HepG2 (cell line): Measurements from ENCODE around the gene GNAZ.

Source experiments
- CBX5 ChIP-seq: sonication (generic); formaldehyde crosslinking; IDR thresholded peaks from 2 replicates; pipeline ENCODE4 v1.4.0; 2020; ENCODE audit warnings: missing genetic modification reagents, borderline replicate concordance
- EZH2 ChIP-seq: conservative IDR thresholded peaks from 2 replicates; pipeline ENCODE4 v1.6.1; 2012; ENCODE audit warnings: mild to moderate bottlenecking, low read depth, low read length, moderate library complexity
- JUN ChIP-seq: sonication (generic); formaldehyde crosslinking; IDR thresholded peaks from 2 replicates; pipeline ENCODE4 v1.4.0; 2020; ENCODE audit warnings: mild to moderate bottlenecking, missing genetic modification reagents
- JUNB ChIP-seq: sonication (generic); formaldehyde crosslinking; IDR thresholded peaks from 2 replicates; pipeline ENCODE4 v1.8.0; 2022; ENCODE audit warnings: missing genetic modification reagents, mild to moderate bottlenecking, borderline replicate concordance
- TRIM24 ChIP-seq: sonication (generic); formaldehyde crosslinking; IDR thresholded peaks from 2 replicates; pipeline ENCODE4 v1.8.0; 2022; ENCODE audit warnings: mild to moderate bottlenecking, missing genetic modification reagents
- ZNF446 ChIP-seq: sonication (generic); formaldehyde crosslinking; IDR thresholded peaks from 2 replicates; pipeline ENCODE4 v1.5.0; 2020; ENCODE audit warnings: mild to moderate bottlenecking, missing genetic modification reagents
- TF ChIP-seq, protein P1 (sequence below): sonication (generic); formaldehyde crosslinking; IDR thresholded peaks from 2 replicates; pipeline ENCODE4 v1.9.0; 2021; ENCODE audit warnings: missing genetic modification reagents, borderline replicate concordance
- TF ChIP-seq, protein P2 (sequence below), 2 experiments: IDR thresholded peaks; 2 replicates each; pipeline ENCODE4 v1.6.1; 2011 to 2012; ENCODE audit warnings: low read length in 2 of 2, borderline replicate concordance in 1 of 2, low read depth in 1 of 2, mild to moderate bottlenecking in 1 of 2, moderate library complexity in 1 of 2
- TF ChIP-seq, protein P3 (sequence below): sonication (generic); formaldehyde crosslinking; IDR thresholded peaks from 2 replicates; pipeline ENCODE4 v1.4.0; 2020; ENCODE audit warnings: missing genetic modification reagents; ENCODE audit errors: not compliant biosample characterization

DNA sequence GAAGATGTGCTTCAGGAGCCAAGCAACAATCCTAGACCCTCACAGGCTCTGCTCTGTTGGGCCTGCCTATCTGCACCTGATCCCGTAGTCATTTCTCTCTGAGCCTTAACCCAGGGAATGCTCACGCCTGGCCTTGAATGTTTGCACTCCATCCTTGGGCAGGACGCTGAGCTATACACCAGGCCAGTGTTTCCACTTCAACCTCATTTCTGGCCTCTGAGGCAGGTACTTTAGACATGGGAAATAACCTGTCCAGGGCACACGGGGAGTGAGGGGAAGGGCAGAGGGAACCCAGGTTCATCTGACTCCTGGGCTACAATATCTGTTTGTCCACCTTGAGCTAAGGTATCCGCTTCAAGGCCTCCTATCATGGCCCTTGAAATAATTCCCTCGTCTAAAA lies 61.6 kb downstream of the GNAZ start:
- TF ChIP-seq JUNB (CRISPR knock-in tag) = no peak
- TF ChIP-seq, protein P1, sequence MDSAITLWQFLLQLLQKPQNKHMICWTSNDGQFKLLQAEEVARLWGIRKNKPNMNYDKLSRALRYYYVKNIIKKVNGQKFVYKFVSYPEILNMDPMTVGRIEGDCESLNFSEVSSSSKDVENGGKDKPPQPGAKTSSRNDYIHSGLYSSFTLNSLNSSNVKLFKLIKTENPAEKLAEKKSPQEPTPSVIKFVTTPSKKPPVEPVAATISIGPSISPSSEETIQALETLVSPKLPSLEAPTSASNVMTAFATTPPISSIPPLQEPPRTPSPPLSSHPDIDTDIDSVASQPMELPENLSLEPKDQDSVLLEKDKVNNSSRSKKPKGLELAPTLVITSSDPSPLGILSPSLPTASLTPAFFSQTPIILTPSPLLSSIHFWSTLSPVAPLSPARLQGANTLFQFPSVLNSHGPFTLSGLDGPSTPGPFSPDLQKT (CRISPR knock-in tag) = no peak
- TF ChIP-seq CBX5 (CRISPR knock-in tag) = no peak
- TF ChIP-seq, protein P2, sequence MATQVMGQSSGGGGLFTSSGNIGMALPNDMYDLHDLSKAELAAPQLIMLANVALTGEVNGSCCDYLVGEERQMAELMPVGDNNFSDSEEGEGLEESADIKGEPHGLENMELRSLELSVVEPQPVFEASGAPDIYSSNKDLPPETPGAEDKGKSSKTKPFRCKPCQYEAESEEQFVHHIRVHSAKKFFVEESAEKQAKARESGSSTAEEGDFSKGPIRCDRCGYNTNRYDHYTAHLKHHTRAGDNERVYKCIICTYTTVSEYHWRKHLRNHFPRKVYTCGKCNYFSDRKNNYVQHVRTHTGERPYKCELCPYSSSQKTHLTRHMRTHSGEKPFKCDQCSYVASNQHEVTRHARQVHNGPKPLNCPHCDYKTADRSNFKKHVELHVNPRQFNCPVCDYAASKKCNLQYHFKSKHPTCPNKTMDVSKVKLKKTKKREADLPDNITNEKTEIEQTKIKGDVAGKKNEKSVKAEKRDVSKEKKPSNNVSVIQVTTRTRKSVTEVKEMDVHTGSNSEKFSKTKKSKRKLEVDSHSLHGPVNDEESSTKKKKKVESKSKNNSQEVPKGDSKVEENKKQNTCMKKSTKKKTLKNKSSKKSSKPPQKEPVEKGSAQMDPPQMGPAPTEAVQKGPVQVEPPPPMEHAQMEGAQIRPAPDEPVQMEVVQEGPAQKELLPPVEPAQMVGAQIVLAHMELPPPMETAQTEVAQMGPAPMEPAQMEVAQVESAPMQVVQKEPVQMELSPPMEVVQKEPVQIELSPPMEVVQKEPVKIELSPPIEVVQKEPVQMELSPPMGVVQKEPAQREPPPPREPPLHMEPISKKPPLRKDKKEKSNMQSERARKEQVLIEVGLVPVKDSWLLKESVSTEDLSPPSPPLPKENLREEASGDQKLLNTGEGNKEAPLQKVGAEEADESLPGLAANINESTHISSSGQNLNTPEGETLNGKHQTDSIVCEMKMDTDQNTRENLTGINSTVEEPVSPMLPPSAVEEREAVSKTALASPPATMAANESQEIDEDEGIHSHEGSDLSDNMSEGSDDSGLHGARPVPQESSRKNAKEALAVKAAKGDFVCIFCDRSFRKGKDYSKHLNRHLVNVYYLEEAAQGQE (IDR thresholded peaks at IDR 0.05; ENCODE audit: borderline replicate concordance in 1 of 2, low read depth in 1 of 2, low read length in 2 of 2) = no peak
- no peak for TF ChIP-seq TRIM24 (CRISPR knock-in tag)
- TF ChIP-seq ZNF446 (CRISPR knock-in tag) = no peak
- no peak for TF ChIP-seq EZH2
- TF ChIP-seq JUN (CRISPR knock-in tag) = no peak
- TF ChIP-seq, protein P3, sequence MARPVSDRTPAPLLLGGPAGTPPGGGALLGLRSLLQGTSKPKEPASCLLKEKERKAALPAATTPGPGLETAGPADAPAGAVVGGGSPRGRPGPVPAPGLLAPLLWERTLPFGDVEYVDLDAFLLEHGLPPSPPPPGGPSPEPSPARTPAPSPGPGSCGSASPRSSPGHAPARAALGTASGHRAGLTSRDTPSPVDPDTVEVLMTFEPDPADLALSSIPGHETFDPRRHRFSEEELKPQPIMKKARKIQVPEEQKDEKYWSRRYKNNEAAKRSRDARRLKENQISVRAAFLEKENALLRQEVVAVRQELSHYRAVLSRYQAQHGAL = no peak
